GM18867 (cell line): ENCODE results near the gene PRMT1.

Experiments used
- ATAC-seq: cut with Tn5 transposase; IDR thresholded peaks from one replicate; pipeline ENCODE4 v1.9.1; 2021; ENCODE audit warnings: mild to moderate bottlenecking, moderate library complexity; ENCODE audit not compliant: unreplicated experiment

PRMT1 gene

GRCh38 chr19:49666120-49666444 is 11.0 kb upstream of the PRMT1 start:
- ATAC-seq: no peak

GRCh38 chr19:49667473-49667872 is 9.6 kb upstream of the PRMT1 start:
- no peak for ATAC-seq

- no peak for ATAC-seq
Measured at GRCh38 chr19:49669516-49669915, 7.6 kb upstream of the PRMT1 start.

GRCh38 chr19:49672131-49672919 is 4.7 kb upstream of the PRMT1 start:
- no peak for ATAC-seq

GRCh38 chr19:49676136-49676783 is 811 bp upstream of the PRMT1 start:
- peak; percentile 27 for ATAC-seq

DNA sequence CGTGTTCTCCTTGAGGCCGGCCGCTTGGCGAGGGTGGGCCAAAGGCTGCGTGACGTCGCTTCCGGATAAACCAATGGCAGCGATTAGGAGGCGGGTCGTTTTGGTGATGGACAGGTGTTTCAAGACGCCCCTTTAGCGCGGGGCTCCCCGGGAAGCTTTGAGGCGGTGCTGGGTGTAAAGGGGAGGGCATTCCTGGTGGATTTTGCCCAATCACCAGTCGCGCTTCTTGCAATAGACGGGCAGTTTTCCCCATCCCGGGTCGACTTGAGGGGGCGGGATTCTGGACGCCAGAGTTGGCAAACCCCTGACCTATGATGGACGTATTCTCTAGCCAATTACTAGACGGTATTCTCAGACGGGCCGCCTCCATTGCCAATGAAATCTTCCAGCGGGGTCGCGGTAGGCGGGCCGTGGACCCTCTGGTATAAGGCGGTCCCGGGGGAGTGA is 264 bp upstream of the PRMT1 start:
- ATAC-seq: peak; percentile 70

DNA sequence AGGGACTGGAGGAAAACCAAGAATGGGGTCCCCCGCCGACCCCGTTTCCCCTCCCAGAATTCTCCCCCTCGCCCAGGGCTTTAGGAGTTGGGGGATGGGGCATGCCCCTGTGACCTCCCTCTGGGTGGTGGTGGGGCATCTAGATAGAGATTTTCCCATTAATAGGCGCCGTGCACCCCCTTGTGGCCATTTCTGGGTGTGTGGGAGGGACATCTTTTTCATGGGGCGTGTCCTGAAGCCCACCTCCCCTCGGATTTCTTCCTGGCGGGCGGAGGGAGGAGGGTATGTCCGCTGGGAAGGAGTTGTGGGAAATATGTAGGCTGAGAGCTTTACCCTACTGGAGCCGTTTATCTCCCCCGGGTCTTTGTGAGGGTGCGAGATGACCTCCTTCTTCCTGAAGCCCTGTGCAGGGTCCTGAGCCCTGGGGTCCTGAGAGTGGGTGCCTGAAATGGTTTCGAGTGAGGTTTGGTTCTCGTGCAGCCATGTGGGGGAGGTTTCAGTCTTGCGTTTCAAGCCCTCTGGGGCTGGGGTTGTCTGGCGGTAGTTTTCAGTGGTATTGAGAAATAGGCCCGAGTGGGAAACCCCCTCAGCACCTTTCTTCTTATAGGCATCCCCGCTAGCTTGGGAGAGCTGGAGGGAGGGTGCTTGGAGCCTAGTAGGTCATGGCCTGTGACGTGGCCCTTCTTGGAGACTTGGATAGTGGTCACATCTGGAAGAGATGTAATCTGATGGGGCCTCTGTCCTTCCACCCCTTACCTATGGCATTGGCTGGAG is 1.0 kb downstream of the PRMT1 start:
- ATAC-seq: no peak

DNA sequence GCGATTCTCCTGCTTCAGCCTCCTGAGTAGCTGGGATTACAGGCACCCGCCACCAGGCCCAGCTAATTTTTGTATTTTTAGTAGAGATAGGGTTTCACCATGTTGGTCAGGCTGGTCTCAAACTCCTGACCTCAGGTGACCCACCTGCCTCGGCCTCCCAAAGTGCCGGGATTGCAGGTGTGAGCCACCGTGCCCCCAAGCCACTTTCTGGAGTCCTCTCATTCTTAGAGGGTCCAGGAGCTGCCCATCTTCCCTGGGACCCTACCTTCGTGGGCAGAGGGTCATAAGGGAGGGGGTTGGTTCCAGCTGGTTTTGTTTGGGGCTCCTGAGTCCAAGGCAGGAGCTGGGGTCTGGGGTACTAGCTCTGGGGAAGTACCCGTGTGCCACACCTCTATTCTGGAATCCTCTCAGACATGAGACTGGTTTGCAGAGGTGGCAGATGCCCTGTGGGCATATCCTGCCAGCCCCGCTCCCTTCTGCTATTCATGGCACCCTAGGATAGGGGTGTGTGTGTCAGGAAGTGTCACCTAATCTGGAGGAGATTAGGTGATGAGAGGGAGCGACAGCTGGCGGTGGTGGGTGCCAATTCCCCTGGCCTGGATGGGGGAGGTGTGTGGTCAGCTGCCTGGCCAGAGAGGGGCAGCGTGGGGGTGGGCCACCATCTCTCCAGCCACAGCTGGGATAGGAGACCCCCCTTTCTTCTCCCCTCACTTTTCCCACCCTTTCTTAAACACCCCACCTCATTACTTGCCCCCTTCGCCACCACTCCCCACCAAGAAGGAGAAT is 2.1 kb downstream of the PRMT1 start:
- ATAC-seq: no peak

DNA sequence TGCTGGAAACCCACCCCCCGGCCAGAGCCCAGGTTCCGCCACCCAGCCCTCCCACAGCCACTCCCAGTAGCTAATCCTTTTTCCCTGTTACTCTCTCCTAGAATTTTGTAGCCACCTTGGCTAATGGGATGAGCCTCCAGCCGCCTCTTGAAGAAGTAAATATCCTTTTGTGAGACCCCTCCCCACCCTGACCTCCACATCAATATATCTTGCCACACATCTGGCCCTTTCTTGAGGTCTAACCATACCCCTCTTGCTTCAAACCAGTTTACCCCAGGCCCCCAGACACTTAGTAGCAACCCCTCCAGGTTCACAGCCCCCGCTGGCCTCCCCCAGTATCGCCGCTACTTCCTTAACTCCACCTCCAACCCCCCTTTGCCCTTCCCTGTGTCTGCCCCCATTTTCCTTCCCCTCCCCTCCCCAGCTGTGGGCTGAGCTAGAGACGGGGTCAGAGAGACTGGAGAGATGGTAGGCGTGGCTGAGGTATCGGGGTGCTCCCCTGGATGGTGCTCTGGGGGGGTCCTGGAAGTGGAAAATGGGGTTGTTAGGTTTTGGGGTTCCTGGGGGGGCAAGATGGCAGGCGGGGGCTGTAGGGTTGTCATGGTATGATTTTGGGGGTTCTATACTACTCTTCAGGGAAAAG is 2.8 kb downstream of the PRMT1 start:
- no peak for ATAC-seq

DNA sequence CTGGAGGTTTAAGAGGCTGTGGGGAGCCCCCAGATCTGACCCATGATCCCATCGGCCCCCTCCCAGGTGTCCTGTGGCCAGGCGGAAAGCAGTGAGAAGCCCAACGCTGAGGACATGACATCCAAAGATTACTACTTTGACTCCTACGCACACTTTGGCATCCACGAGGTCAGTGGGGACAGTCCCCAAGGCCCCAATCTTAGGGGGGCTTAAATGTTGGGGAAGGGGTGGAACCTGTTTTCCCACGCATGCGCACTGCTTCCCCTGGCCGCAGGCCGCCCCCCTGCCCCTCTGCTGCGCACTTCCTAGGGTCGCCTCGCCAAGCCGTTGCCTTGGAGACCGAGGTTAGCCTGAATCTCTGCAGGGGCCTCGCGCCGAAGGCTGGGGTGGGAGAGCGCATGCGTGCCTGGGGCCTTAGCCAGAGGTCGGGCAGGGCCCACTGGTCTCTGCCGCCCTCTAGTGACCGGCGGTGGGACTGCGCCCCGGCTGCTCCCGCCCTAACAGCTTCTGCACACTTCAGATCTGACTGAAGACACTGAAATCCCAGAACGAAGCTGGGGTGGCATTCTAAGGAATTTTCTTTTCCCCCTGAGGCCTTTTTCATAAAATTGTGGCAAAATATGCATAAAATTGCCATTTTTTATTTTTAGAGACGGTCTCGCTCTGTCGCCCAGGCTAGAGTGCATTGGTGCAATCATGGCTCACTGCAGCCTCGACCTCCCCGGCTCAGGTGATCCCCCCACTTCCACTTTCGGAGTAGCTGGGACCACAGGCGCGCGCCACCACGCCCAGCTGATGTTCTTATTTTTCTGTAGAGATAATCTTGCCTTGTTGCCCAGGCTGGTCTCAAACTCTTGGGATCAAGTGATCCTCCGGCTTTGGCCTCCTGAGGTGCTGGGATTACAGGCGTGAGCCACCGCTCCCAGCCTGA is 3.6 kb downstream of the PRMT1 start:
- ATAC-seq: no peak

DNA sequence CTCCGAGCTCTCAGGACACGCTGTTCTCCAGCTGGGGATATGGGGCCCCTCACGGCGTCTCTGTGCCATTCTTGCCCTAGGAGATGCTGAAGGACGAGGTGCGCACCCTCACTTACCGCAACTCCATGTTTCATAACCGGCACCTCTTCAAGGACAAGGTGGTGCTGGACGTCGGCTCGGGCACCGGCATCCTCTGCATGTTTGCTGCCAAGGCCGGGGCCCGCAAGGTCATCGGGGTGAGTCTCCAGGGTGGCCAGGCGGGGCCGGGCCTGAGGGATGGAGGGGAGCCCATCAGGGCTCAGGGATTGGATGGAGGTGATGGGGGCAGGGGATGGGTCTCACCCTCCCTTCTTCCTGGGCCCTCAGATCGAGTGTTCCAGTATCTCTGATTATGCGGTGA is 4.8 kb downstream of the PRMT1 start:
- ATAC-seq: no peak

GRCh38 chr19:49682274-49682673 is 5.2 kb downstream of the PRMT1 start:
- ATAC-seq: no peak

DNA sequence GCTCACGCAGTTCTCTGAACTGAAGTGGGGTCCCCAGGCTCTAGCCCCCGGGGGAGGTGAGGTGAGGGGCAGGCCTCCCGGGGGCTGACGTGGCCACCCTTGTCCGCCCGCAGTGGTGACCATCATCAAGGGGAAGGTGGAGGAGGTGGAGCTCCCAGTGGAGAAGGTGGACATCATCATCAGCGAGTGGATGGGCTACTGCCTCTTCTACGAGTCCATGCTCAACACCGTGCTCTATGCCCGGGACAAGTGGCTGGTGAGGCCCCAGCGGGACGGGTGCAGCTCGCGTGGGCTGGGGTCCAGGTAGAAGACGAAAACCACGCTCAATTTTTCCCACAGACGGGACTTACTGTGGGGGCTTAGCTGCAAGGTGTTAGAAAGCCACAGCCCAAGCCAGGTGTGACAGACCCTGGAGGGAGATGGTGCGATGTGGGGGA is 6.8 kb downstream of the PRMT1 start:
- ATAC-seq: no peak

DNA sequence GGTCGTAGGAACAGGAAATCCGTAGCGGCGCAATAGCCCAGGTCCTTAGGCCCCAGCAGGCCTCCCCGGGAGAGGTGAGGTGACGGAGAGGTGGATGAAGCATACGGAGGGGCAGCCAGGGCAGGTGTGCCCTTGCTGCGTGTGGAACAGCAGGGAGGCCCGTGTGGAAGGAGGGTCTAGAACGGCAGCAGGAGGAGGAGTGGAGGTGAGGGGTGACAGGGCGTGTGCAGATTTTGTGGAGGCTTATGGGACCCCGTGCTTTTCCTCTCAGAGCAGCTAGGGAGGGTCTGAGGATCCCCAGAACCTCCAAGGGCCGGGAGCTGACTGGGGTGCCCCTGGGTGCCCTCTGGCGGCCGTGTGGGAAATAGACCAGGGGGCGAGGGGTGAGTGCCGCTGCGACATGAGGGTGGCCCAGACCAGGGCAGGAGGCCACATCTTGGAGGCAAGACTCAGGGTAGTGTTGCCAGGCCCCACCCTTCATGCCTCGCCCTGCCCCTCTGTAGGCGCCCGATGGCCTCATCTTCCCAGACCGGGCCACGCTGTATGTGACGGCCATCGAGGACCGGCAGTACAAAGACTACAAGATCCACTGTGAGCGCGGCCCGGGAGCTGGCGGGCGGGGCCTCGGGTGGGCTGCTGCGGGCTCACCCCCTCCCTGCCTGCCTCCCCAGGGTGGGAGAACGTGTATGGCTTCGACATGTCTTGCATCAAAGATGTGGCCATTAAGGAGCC is 7.3 kb downstream of the PRMT1 start:
- ATAC-seq: no peak

- ATAC-seq: no peak
Measured at GRCh38 chr19:49684983-49685553, 8.0 kb downstream of the PRMT1 start.

DNA sequence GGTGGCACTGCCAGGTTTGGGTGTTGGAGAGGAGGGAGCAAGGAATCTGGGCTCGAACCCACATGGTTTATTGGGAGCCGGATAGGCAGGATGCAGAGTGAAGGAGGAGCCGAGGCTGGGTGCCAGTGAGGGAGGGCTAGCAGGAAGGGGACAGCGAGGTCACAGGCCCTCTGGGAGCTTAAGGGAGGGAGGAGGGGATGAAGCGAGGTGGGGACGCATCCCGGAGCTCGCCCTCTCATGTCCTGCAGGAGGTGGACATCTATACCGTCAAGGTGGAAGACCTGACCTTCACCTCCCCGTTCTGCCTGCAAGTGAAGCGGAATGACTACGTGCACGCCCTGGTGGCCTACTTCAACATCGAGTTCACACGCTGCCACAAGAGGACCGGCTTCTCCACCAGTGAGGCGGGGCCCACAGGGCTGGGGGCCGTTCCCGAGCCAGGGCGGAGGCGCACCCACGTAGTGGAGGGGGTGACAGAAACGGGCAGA is 8.8 kb downstream of the PRMT1 start:
- no peak for ATAC-seq

GRCh38 chr19:49686503-49687088 is 9.5 kb downstream of the PRMT1 start:
- no peak for ATAC-seq

DNA sequence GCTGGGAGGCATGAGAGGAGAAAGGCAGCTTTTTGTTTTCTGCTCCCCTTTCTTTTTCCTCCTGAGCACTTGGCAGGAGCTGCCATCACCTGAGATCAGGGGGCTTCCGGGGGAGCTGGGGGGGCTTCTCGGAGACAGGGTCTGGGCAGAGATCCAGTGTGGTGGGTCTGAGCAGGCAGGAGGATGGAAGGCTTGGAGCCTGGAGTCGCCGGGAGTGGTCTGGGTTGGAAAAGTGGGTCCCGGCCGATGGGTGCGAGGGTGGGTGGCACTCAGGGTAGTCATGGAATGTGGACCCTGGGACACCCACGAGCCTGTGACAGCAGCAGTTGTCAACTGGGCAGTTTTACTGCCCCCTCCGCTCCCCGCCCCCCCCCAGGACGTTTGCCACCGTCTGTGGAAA is 10.1 kb downstream of the PRMT1 start:
- no peak for ATAC-seq
